ENCODE data around the gene WWC1. TPM values are rescaled to one million over a fixed set of nuclear protein-coding genes. Genes with fewer than 3 reads are reported as not detected.

The WWC1 gene
- total RNA-seq, 1 experiment from 2014 or later = 52.6 TPM

DNA sequence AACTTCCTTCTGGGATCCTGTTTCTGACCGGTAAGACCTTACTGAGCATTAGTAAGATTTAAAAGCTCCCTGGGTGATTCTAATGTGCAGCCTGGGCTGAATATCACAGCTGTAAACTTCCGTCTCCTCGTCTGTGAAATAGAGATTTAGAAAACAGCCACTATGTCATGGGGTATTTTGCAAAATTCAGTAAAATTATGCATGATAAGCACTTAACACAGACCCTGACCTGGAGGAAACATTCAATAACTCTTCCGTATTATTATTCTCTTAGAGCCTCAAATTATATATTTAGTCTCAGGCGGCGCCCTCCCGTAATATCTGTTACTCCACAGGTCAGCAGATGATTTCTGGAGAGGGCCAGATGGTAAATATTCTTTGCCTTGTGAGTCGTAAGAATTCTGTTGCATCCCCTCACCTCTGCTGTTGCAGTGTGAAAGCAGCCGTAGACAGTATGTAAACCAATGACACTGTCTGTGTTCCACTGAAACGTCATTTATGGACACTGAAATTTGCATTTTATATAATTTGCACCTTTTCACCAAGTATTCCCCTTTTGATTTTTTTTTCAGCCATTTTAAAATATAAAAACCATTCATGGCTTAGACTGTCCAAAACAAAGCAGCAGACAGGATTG lies 155.7 kb downstream of the WWC1 start:
- H3K9ac ChIP-seq (ENCODE audit: low read length) = no peak overlapping the region
- H3K9me2 ChIP-seq (ENCODE audit: insufficient read depth) = no peaks in the 10 kb centered on the region
- H3K4me3 ChIP-seq (replicated peaks in 1 of 2; ENCODE audit: low read depth in 1 of 2, low read length in 2 of 2) = no peak overlapping the region
- no peaks in the 10 kb centered on the region for H4K20me1 ChIP-seq (ENCODE audit: insufficient read depth)
- no TSS peak for BruUV-seq (replicated peaks)
- H3K79me2 ChIP-seq (ENCODE audit: insufficient read depth, low read length) = no peaks in the 10 kb centered on the region
- no peaks in the 10 kb centered on the region for H3K9me3 ChIP-seq (ENCODE audit: control insufficient read depth in 1 of 2, insufficient read depth in 1 of 2, low read depth in 1 of 2, low read length in 2 of 2)
- no peaks in the 10 kb centered on the region for H3K27me3 ChIP-seq (ENCODE audit: insufficient read depth, low read length)
- ChIA-PET POLR2A (no interaction called here), RAD21 (ENCODE audit: low non-redundant PET in 1 of 2, low total read pairs in 2 of 2, uncharacterized antibody in 2 of 2, unreplicated experiment in 2 of 2) (no interaction called here), CTCF (no interaction called here)
- no peak overlapping the region for H2AFZ ChIP-seq (ENCODE audit: low read depth, low read length, poor library complexity, severe bottlenecking)
- ATAC-seq (no peak), DNase-seq (ENCODE audit: low read depth, low spot score) (no peak)
- H3K27ac ChIP-seq (ENCODE audit: low read depth, low read length) = no peak overlapping the region
- TF ChIP-seq, protein P1, sequence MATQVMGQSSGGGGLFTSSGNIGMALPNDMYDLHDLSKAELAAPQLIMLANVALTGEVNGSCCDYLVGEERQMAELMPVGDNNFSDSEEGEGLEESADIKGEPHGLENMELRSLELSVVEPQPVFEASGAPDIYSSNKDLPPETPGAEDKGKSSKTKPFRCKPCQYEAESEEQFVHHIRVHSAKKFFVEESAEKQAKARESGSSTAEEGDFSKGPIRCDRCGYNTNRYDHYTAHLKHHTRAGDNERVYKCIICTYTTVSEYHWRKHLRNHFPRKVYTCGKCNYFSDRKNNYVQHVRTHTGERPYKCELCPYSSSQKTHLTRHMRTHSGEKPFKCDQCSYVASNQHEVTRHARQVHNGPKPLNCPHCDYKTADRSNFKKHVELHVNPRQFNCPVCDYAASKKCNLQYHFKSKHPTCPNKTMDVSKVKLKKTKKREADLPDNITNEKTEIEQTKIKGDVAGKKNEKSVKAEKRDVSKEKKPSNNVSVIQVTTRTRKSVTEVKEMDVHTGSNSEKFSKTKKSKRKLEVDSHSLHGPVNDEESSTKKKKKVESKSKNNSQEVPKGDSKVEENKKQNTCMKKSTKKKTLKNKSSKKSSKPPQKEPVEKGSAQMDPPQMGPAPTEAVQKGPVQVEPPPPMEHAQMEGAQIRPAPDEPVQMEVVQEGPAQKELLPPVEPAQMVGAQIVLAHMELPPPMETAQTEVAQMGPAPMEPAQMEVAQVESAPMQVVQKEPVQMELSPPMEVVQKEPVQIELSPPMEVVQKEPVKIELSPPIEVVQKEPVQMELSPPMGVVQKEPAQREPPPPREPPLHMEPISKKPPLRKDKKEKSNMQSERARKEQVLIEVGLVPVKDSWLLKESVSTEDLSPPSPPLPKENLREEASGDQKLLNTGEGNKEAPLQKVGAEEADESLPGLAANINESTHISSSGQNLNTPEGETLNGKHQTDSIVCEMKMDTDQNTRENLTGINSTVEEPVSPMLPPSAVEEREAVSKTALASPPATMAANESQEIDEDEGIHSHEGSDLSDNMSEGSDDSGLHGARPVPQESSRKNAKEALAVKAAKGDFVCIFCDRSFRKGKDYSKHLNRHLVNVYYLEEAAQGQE (IDR thresholded peaks at IDR 0.05; ENCODE audit: low read depth) = no peak
- TF ChIP-seq POLR2A (IDR thresholded peaks at IDR 0.05; ENCODE audit: borderline replicate concordance, extremely low read depth, insufficient read depth, insufficient read length) (no peak), TCF7L2 (IDR thresholded peaks at IDR 0.05; ENCODE audit: borderline replicate concordance, extremely low read depth, insufficient read depth, insufficient read length) (no peak)
- TF ChIP-seq, protein P2, sequence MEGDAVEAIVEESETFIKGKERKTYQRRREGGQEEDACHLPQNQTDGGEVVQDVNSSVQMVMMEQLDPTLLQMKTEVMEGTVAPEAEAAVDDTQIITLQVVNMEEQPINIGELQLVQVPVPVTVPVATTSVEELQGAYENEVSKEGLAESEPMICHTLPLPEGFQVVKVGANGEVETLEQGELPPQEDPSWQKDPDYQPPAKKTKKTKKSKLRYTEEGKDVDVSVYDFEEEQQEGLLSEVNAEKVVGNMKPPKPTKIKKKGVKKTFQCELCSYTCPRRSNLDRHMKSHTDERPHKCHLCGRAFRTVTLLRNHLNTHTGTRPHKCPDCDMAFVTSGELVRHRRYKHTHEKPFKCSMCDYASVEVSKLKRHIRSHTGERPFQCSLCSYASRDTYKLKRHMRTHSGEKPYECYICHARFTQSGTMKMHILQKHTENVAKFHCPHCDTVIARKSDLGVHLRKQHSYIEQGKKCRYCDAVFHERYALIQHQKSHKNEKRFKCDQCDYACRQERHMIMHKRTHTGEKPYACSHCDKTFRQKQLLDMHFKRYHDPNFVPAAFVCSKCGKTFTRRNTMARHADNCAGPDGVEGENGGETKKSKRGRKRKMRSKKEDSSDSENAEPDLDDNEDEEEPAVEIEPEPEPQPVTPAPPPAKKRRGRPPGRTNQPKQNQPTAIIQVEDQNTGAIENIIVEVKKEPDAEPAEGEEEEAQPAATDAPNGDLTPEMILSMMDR (IDR thresholded peaks at IDR 0.05 in 2 of 3, conservative IDR thresholded peaks at IDR 0.05 in 1 of 3; ENCODE audit: borderline replicate concordance in 1 of 3, insufficient read depth in 1 of 3, low read depth in 2 of 3, low read length in 2 of 3) = no peak
- no peak overlapping the region for H3K4me2 ChIP-seq (ENCODE audit: low read length)
- intact Hi-C loops (cut with micrococcal nuclease) = no loop called here
- peaks cover 15 to 24% of the 10 kb centered on the region in 2 experiments for H3K36me3 ChIP-seq (ENCODE audit: control insufficient read depth in 1 of 2, insufficient read depth in 2 of 2, low read length in 2 of 2)
- H3K4me1 ChIP-seq (ENCODE audit: control insufficient read depth in 1 of 2, insufficient read depth in 2 of 2, low read length in 2 of 2) = no peaks in the 10 kb centered on the region; a peak in 1 of 4 replicates
